ENCODE data around the gene SLC6A17. TPM values are rescaled to one million over a fixed set of nuclear protein-coding genes. Genes with fewer than 3 reads are reported as not detected.

Gene SLC6A17
- total RNA-seq, 1 donor from 2014 or later = 1.6 TPM

DNA sequence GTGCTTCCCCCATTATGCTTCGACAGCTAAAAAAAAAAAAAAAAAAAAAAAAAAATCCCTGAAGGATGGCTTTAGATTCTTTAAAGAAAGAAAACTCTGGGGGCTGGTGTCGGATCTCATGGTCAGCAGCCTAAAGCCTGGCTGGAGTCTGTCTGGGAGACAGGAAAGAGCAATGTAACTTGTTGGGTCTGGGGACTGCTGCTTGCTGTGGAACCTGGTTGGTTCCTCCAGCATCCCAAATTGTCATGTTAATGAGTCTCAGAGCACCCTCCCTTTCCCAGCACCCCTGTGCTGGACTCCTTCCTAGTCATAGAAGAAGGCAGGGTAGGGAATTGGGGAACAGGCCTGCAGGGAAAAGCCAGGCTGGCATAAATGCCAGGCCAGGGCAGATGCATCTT, 62.8 kb downstream of the SLC6A17 start:
- no peaks in the 10 kb centered on the region for H3K36me3 Mint-ChIP-seq (ENCODE audit: low read depth)
- TF ChIP-seq, protein P1, sequence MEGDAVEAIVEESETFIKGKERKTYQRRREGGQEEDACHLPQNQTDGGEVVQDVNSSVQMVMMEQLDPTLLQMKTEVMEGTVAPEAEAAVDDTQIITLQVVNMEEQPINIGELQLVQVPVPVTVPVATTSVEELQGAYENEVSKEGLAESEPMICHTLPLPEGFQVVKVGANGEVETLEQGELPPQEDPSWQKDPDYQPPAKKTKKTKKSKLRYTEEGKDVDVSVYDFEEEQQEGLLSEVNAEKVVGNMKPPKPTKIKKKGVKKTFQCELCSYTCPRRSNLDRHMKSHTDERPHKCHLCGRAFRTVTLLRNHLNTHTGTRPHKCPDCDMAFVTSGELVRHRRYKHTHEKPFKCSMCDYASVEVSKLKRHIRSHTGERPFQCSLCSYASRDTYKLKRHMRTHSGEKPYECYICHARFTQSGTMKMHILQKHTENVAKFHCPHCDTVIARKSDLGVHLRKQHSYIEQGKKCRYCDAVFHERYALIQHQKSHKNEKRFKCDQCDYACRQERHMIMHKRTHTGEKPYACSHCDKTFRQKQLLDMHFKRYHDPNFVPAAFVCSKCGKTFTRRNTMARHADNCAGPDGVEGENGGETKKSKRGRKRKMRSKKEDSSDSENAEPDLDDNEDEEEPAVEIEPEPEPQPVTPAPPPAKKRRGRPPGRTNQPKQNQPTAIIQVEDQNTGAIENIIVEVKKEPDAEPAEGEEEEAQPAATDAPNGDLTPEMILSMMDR (IDR thresholded peaks at IDR 0.05) = no peak
- H3K27me3 Mint-ChIP-seq (ENCODE audit: low read depth) = peaks cover 14% of the 10 kb centered on the region
- no peak overlapping the region for H3K27ac Mint-ChIP-seq (ENCODE audit: unreplicated experiment)
- H3K4me3 Mint-ChIP-seq (ENCODE audit: unreplicated experiment) = no peak overlapping the region
- no peaks in the 10 kb centered on the region for H3K9me3 Mint-ChIP-seq (ENCODE audit: low read depth)
- no peak for DNase-seq (ENCODE audit: low spot score)
- peaks cover 17% of the 10 kb centered on the region for H3K4me1 Mint-ChIP-seq (ENCODE audit: low read depth)

DNA sequence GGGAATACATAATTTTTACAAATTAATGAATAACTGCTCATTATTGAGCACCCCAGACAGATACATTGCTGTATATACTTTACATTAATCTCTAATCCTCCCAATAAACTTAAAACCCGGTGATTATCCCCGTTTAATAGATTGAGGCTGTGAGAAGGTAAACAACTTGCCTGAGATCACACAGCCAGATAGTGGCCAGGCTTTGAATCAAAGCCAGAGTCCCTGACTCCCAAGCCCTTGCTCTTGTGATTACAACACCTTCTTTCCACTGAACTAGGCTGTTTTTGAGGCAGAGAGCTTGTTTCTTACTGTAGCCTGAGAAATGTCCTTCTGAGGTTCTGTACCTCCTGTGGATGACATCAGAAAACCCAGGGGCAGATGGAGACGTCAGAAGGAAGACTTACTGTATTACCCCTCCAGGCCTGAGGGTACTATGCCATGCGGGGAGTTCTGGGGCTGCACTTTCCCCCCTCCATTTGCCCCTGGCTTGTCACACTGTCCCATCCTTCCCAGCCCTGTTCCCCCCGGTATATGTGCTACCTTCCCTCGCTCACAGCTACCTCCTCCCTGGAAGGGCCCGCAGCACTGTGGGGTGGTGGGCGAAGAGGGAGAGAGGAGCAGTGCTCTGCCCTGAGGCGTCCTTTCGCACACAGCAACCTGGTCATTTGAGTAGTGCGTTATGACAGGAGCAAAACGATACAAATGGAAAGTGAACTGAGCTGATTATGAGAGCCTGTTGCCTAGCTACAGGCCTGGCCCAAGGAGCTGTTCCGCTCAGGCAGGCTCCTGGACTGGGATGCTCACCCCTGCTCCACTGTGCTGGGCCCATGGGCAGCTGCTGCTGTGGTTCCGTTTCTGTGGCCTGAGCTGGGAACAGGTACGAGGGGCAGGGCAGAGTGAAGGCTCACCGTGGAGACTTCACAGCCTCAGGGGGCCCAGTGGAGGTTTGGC, 64.4 kb downstream of the SLC6A17 start:
- Mint-ChIP-seq H3K27me3 (ENCODE audit: low read depth) (peaks cover 12% of the 10 kb centered on the region), H3K4me3 (ENCODE audit: unreplicated experiment) (no peak overlapping the region), H3K4me1 (ENCODE audit: low read depth) (peaks cover 10% of the 10 kb centered on the region), H3K27ac (ENCODE audit: unreplicated experiment) (no peak overlapping the region), H3K9me3 (ENCODE audit: low read depth) (no peaks in the 10 kb centered on the region), H3K36me3 (ENCODE audit: low read depth) (no peaks in the 10 kb centered on the region)
- TF ChIP-seq, protein P1 (IDR thresholded peaks at IDR 0.05) = no peak
- no peak for DNase-seq (ENCODE audit: low spot score)

DNA sequence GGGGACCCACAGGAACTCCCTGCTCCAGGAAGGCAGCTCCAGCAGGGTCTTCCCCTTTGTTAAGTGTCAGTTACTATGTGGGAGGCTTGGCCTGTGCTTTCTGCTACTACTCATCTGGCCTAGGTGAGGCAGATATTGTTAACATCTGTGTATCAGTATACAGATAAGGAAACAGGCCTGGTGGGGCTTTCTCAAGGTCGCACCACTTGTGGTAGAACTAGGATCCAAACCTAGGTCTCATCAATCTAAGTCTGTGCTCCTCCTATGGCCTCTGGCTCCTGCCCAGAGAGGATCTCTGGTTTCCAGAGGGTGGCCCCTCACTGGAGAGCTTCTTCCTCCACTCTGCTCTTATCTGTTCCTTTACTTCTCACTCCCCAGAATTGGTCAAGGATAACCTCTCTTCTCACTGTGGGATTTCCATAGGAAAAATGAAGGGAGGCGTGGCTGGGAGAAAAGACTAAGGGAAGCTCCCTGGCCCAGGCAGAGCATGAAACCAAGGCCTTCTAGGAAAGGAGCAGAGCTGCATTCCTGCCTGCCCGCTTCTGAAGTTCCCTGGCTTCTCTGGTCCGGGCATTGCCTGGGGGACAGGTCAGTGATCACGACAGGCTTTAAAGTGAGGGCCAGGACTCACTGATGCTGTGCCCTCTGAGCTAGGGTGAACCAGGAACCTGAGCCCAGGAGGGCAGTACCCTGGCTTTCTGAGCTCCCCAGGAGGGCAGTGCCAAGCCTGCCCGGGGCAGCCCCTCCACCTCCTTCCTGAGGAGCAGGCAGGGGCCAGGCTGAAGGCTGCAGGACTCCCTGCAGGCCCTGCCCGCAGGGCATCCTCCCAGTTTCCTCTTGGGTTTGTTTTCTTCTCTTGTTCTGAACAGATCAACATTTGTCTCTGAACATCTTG, 65.6 kb downstream of the SLC6A17 start:
- H3K27me3 Mint-ChIP-seq (ENCODE audit: low read depth) = peaks cover 11% of the 10 kb centered on the region
- H3K9me3 Mint-ChIP-seq (ENCODE audit: low read depth) = no peaks in the 10 kb centered on the region

DNA sequence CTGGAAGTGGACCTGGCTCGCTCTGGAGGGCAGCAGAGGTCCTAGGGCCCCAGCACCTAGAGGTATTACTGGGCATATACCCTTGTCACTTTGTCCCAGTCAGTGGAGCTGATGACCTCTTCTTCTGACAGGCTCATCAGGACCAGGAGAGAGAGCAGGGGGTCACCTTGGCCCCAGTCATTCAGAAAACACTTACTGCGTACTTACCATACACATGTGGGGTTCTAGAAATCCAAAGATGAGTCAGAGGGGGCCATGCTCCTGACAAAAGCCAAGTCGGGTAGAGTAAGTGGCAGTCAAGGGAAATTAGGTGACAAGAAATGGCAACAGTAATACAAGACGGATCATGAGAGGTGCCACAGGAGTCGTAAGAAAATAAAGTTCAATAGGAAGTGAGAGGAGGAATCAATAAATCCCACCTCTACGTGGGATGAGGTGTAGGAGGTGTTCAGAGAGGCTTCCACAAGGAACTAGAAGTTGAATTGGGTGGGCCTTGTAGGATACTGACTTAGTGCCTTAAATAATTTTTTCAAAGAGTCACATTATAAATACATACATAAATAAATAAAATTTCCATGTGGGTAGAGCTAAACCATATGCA, 66.7 kb downstream of the SLC6A17 start:
- H3K27me3 Mint-ChIP-seq (ENCODE audit: low read depth) = peaks cover 13% of the 10 kb centered on the region
- DNase-seq (ENCODE audit: low spot score) = no peak
- peaks cover 4% of the 10 kb centered on the region for H3K4me1 Mint-ChIP-seq (ENCODE audit: low read depth)
- TF ChIP-seq, protein P1 (IDR thresholded peaks at IDR 0.05) = no peak
- no peaks in the 10 kb centered on the region for H3K36me3 Mint-ChIP-seq (ENCODE audit: low read depth)
- no peak overlapping the region for H3K27ac Mint-ChIP-seq (ENCODE audit: unreplicated experiment)
- no peak overlapping the region for H3K4me3 Mint-ChIP-seq (ENCODE audit: unreplicated experiment)
- no peaks in the 10 kb centered on the region for H3K9me3 Mint-ChIP-seq (ENCODE audit: low read depth)

More for the DNA sequence above, 65.6 kb downstream of the SLC6A17 start:
- Mint-ChIP-seq H3K4me1 (ENCODE audit: low read depth) (peaks cover 9% of the 10 kb centered on the region), H3K36me3 (ENCODE audit: low read depth) (no peaks in the 10 kb centered on the region), H3K27ac (ENCODE audit: unreplicated experiment) (no peak overlapping the region), H3K4me3 (ENCODE audit: unreplicated experiment) (no peak overlapping the region)
- no peak for DNase-seq (ENCODE audit: low spot score)
- TF ChIP-seq, protein P1 (IDR thresholded peaks at IDR 0.05) = no peak

DNA sequence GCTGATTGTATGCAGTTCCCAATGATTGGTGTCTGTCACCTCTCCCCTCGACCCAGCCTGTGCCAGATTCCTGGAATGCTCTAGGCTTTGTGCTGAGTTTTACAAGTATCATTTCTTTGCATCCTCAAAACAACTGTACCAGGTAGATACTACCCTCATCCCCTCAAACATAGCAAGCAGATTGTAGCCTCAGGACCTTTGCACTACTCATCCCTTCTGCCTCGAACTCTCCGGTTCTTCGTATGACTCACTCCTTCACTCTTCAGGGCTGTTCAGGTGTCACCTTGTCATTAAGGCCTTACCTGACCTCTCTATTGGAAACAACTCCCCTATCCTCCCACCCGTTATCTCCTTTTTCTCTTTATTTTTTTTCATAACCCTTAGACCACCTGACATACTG, 67.8 kb downstream of the SLC6A17 start:
- no peak for DNase-seq (ENCODE audit: low spot score)
- Mint-ChIP-seq H3K36me3 (ENCODE audit: low read depth) (no peaks in the 10 kb centered on the region), H3K27ac (ENCODE audit: unreplicated experiment) (no peak overlapping the region), H3K27me3 (ENCODE audit: low read depth) (peaks cover 8% of the 10 kb centered on the region), H3K4me3 (ENCODE audit: unreplicated experiment) (no peak overlapping the region), H3K4me1 (ENCODE audit: low read depth) (no peaks in the 10 kb centered on the region), H3K9me3 (ENCODE audit: low read depth) (no peaks in the 10 kb centered on the region)
- TF ChIP-seq, protein P1 (IDR thresholded peaks at IDR 0.05) = no peak

Data from chondrocyte (in vitro differentiated cells).